ENCODE measurements around the gene MAPK8IP3.

GRCh38 chr16:1770328-1771187 lies 64.6 kb downstream of the MAPK8IP3 start:
- TF ChIP-seq CTCF (IDR thresholded peaks at IDR 0.05) = no peak
- TF ChIP-seq POLR2A (IDR thresholded peaks at IDR 0.05) = peak in 1 of 2 donors; percentile 23

All from suprapubic skin (tissue), 3 donors.